HG03558 (cell line): Measurements from ENCODE around the gene GLRX3.
"Not testable (repeated sequence)": the region's sequence is repeated elsewhere in the genome, so short reads cannot be mapped to it uniquely, and the experiment has no call there.

Experiments
- ATAC-seq: cut with Tn5 transposase; IDR thresholded peaks from one replicate; pipeline ENCODE4 v1.9.1; 2021; ENCODE audit warnings: moderate number of reproducible peaks; ENCODE audit not compliant: unreplicated experiment; ENCODE audit errors: extremely low read depth

GLRX3 gene

DNA sequence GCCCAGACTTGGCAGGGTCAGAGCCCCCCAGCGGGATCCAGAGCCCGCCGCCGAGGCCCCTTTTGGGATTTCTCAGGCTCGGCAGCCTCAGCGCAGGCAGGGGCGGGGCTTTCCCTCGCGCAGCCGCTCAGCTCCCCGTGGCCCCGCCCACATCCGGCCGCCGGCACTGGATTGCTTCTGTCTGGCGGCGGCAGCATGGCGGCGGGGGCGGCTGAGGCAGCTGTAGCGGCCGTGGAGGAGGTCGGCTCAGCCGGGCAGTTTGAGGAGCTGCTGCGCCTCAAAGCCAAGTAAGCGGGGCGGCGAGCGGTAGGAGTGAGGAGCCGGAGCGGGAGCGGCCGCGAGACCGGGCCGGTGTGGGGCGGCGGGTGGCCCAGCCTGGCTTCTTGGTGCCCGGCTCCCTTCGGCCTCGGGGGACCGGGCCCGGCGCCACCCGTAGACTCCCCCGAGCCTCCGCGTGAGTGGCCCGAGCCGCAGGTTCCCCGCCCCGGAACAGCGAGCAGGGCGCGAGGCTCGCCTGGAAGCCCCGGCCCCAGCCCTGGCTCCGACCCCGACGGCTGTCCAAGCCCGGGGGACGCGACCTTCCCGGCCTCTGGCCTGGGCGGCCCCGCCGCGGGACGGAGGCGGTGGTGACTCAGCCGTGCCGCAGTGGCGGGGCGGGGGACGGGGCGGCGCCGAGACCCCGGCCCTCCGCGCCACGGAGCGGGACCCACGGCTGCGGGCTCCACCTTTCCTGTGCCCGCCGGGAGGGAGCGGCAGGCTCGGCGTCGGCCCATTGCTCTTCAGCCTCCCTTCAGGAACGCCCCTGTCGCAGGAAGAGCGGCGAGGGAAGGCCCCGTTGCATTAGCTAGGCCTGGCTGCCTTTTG, at the start of gene GLRX3:
GLRX3 (plus strand) TSS at position 166 of the 864 bp plus-strand sequence; CDS start at position 196, 30 bp downstream.
- peak; percentile 65 for ATAC-seq

DNA sequence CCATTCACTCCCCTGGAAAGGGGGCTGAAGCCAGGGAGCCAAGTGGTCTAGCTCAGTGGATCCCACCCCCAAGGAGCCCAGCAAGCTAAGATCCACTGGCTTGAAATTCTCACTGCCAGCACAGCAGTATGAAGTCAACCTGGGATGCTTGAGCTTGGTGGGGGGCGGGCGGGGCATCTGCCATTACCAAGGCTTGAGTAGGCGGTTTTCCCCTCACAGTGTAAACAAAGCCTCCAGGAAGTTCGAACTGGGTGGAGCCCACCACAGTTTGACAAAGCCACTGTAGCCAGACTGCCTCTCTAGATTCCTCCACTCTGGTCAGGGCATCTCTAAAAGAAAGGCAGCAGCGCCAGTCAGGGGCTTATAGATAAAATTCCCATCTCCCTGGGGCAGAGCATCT, 45.6 kb upstream of the GLRX3 start:
- ATAC-seq = not testable (repeated sequence)

DNA sequence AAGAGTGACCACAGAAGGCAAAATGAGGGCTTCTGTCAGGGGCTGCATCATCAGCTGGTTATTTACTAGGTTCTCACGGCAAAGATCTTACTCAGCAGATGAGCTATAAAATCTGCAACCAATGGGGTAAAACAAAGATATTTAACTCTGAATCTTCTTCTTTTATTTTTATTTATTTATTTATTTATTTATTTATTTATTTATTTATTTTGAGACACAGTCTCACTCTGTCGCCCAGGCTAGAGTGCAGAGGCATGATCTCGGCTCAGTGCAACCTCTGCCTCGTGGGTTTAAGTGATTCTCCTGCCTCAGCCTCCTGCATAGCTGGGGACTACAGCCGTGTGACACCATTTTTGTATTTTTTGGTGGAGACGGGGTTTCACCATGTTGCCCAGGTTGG, 36.8 kb upstream of the GLRX3 start:
- no peak for ATAC-seq

DNA sequence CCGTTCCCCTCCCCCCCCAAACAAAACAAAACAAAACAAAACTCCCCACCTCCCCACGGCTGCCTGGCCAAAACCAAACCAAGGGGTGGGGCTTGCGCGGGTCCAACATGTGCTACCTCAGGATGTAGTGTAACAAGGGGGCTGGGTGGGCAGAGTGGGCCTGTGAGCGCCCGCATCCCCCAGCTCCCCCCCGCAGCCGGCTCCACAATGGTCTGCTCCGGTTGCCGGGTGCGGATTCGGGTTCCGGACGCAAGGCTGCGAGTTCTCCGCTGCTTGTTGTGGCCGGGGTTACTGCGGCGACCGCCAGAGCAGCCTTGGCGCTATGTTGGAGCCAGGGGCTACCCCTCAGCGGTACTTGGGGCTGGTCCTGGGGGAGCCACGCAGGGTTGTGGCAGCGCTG, 30.5 kb upstream of the GLRX3 start:
- ATAC-seq = no peak

DNA sequence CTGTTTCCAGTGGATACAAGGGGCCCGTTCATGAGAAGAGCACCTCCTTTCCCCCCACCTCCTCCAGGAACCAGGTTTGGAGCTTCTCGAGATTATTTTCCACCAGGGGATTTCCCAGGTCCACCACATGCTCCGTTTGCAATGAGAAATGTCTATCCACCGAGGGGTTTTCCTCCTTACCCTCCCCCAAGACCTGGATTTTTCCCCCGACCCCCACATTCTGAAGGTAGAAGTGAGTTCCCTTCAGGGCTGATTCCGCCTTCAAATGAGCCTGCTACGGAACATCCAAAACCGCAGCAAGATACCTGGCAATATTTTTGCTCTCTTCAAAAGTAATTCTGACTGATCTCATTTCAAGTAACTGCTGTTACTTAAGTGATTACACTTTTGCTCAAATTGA, 28.0 kb upstream of the GLRX3 start:
- ATAC-seq = not testable (repeated sequence)

DNA sequence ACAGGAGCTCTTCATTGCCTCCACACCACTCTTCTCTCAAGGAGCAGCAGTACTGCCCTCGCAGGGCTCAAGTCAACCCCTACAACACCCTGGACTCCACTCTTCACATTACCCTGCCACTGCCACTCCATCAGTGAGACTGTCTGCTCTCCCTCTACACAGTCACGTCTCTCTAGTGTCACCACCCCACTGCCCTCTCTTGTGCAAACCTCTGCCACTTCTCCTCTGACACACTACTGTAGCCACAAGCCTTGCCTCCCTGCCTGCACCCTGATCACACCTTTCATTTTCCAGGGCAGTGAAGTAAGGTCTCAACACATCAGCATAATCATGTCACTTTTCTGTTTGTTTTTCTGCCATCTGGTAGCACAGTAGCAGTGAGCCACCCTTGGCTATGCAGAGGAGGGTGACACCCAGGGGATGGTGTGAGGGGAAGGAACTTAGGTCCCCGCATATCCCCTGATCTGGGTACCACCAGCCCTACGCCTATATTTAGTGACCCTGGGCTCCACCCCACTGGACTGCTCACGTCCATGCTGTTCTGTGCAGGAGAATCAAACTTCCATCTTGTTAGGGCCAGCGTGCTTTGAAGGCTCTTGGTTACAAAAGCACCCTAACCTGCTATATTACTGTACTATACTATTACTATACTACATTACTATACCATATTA, 27.1 kb upstream of the GLRX3 start:
- ATAC-seq = no peak

DNA sequence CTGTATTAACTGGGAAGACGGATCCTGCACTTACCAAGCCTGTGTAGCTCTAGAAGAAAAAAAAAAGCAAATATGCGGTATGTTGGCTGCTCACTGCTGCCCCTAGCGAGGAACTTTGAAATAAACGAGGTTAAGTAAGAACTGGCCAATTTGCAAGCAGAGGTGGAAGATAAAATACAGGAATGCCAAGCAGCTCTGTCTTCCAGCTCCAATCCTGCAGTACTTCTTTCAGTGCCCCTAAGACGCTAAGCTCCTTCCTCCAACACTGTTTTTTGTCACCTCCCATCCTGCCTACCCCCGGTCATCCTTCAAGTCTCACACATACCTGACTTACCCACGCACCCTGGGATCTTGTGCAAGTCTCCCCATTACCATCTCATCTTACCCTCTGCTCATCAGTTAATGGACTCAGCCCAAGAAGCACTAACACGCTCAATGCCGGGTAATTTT, 26.4 kb upstream of the GLRX3 start:
- ATAC-seq = no peak

DNA sequence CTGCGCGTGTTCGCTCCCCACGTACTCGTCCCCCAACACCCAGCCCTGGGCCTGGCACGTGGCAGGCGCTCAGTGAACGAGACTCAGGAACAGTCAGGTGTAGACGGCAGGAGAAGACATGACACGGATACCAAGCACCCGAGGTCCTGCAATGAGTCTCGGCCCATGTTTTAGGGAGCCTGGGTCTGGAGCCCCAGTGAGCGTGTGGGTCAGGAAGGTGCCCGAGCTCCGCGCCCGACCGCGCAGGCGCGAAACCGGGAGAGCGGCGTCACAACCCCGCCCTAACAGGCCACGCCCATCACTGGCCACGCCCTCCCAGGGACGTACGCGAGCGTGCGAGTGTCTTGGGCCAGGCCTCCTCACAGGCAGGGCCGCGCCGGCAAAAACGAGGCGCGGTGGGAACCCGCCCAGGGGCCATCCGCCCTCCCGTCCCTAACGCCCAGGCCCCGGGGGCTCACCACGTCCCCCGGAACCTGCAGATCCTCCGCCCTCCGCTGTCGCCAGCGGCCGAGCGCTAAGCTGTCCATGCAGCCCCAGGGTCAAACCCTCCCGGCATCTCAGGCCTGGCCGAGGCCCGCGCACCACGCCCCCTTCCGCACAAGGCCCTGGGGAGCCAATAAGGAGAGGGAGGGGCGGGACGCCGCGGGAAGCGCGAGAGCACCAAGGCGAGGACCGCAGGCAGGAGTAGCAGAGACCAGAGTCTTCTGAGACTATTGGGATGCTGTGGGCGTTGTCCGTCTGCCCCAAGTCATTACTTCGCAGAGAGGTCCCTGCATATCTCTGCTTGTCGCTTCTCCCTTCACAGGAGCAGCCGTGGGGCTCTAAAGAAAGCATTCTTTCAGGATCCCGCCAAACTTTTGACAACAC, 25.7 kb upstream of the GLRX3 start, which contains the start of gene C10orf143:
C10orf143 (minus strand) TSS at position 585 of the 867 bp plus-strand sequence; CDS start at position 527, 58 bp downstream.
- peak; percentile 63 for ATAC-seq

DNA sequence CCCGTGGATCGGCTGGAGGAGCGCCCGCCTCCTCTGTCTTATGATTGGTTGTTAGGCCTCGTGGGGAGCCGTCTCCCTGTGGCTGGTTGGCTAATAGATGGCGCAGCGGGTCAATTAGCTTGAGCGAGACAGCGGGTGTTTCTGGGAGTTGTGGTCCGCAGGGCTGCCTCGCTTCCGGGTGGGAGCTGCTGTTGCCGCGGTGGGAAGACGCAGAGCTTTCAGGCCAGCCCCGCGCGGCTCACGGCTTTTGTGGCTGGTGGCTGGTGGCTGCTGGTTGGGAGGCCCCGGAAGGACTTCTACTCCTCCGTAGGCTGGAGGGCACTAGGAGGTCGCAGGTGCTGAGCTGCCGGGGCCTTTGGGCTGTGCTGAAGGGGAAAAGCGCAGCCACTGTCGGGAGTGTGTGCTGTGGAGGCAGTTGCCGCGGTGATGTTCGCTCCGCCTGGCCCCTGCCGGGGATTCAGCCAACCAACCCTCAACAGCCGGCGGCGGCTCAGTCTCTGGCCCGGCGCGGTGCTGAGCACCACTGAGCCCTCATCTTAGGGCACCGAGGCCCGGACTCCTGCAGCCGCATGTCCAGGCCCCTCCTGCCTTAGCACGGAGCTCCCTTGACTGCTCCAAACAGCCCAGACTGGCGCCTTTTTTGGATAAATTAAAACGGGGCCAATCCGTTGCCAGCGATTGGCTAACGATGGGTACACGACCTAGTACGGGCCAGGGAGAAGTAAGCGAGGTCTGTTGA, 24.9 kb upstream of the GLRX3 start:
- ATAC-seq = peak; percentile 78

DNA sequence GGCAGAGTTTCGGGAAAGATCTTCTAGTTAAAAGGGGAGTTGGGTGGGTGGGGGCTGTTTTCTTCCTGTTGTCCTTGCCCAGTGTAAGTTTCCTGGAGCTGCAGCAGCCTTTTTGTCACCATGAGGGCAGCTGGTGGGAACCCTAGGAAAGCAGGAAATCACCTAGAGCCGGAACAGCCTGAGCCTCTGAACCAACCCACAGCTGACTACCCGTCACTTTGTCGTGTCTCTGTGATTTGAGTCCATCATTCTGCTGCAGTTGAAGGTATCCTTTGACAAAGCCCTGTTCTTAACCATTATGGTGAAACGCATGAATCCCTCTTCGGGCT, 24.4 kb upstream of the GLRX3 start:
- ATAC-seq = no peak

DNA sequence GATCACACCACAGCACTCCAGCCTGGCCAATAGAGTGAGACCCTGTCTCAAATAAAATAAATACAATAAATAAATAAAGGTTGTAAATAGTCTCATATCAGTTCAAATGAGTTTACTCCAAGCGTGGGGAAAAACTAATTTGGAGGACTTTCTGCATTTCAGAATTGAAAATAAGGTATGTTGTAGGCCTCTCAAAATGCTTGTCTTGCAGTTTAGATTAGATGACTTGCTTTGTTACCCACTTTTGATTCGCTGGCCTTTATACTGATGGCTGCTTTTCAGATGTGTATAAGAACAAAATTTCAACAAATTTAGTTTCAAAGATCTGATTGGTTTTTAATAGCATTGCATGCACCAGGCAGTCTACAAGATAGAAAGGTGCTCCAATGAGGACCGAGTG, 23.4 kb upstream of the GLRX3 start:
- no peak for ATAC-seq

DNA sequence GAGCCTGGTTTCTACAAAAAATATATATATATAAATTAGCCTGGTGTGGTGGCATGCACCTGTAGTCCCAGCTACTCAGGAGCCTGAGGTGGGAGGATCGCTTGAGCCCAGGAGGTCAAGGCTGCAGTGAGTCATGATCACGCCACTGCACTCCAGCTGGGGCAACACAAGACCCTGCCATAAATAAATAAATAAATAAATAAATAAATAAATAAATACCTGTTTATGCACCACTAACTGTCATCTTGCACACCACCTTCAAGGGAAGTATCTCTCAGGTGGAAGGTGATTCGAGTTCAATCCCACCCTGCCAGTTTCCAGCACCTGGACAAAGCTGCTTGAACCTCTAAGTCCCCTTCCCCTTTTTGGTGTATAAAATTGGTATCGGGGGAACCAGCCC, 19.2 kb upstream of the GLRX3 start:
- ATAC-seq = not testable (repeated sequence)

DNA sequence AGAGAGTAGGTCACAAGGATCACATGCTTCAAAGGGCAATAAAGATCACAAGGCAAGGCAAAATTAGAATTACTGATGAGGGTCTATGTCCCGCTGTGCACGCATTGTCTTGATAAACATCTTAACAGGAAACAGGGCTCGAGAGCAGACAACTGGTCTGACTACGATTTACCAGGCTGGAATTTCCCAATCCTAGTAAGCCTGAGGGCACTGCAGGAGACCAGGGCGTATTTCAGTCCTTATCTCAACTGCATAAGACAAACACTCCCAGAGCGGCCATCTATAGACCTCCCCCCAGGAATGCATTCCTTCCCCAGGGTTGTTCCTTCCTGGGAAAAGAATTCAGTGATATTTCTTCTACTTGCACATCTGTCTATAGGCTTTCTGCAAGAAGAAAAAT, 18.7 kb upstream of the GLRX3 start:
- not testable (repeated sequence) for ATAC-seq

DNA sequence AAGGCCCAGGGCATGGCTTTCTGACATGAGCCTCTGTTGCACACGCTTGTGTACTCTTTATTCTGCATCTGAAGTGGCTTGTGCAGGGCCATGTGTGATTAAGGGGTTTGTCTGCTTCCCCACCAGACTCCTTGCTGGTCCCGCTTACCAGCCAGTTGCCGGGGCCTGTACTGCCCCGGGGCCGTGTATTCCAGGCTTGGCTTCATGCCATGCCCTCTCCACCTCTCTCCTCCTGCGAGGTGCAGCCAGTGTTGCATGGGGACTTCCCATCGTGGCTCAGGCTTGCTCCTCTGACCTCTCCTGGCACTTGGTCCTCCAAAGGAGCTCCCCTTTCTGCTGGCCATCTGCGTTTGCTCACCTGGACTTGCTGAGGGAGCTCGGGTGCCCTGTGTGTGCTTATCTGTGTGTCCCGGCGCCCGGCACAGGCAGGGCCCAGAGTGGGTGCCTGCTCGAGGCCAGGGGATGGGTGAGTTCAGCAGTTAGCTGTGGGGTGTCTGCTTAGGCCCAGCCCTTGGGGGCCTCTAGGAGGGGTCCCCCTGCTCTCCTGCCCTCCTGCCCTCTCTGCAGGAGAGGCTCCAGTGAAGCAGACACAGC, 14.6 kb upstream of the GLRX3 start:
- no peak for ATAC-seq

DNA sequence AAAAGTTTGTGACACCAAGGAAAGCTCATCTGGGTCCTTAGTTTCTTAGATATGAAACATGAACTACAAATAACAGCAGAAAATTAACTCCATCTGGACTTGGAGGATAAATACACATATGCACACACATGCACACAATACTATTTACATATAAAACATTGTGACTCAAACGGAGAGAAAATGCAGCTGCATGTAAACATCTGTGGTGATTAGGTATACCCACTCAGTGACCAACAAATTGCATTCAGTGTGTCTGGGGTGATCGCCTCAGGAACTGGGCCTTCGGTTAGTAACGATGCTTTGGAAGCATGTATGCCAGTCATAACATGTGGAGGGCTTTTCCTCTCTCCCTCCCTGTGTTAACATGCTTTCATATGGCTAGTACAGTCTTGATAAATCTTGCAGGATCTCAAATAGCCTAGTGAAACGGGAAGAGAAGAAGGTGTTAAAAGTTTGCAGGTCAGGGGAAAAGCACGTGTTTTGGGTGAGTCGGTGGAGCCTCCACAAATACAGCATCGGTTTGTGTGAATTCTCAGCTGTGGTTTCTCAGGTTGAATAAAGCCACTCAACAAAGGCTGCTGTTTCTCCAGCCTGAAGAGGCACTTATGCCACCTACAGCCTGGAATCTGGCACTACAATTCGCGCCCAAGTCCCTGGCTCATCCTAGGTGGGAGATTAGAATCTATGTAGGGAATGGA, 8.7 kb upstream of the GLRX3 start:
- ATAC-seq = peak; percentile 88

DNA sequence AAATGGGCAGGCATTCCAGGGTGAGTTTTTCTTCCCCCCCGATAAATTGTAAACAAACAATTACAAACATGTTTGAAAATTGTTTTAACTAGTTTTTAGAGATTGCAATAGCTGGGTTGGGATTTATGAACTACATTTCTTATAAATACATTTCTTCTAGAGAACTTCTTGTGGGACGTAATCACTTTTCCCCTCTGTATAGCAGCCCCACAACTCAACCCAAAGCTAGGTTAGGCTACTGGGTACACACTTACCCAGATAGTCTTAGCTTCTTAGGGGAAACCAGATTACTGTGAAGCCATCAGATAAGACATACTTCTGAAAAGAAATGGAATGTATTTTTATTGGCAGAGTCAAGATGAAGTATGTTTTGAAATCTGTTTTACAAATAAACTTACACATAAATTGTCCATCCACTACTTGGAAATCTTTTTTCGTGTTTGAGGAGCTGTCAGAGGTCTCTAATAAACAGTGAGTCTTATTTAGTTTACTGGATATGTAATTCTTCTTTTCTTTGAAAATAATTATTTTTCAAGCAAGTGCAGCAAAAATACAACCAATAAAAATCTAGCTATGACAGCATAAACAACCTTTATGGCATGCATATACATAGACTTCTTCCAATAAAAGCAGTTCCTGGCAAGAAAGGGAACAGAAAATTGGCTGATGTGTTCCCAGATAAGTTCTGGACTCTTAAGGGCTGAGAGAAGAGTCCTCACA, 8.0 kb upstream of the GLRX3 start:
- ATAC-seq = no peak

DNA sequence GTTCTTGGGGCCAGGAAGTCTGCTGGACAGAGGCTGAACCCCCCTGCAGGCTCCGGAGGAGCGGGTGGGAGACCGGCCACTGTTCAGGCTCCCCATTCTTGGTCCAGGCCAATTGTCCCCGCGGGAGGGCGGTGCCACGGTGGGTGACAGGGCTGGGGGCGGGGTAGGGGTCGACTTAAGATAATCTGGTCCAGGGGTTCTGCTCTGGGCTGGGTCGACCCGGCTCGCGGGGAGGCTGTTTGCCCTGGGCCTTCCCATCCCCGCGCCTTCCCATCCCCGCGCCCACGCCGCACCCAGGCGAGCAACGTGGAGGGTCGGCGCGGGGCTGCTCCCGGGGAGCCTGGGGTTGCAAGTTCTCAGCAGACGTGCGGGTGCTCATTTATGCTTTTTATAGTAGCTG, 7.3 kb upstream of the GLRX3 start:
- no peak for ATAC-seq

DNA sequence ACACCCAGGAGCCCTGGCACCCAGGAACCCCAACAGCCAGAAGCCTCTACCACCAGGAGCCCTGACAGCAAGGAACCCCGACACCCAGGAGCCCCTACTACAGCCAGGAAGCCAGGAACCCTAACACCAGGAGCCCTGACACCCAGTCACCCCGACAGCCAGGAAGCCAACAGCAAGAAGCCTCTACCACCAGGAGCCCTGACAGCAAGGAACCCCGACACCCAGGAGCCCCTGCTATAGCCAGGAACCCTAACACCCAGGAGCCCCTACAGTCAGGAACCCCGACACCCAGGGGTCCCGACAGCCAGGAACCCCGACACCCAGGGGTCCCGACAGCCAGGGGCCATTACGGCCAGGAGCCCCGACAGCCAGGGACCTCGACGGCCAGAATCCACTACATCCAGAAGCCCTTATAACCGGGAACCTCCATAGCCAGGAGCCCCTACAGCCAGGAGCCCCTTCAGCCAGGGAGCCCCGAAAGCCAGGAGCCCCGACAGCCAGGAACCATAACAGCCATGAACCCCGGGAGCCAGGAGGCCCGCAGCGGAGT, 440 bp upstream of the GLRX3 start:
- ATAC-seq = no peak
